Liver (tissue), 9 donors: ENCODE results near the gene FRAT1. TPM values are rescaled to one million over a fixed set of nuclear protein-coding genes. Genes with fewer than 3 reads are reported as not detected.

Experiments used
- DNase-seq: peaks from one replicate; pipeline ENCODE4 v3.0.0-alpha.2; 2017; ENCODE audit warnings: low spot score
- H3K27ac ChIP-seq, 2 donors: one replicate each; pipeline ENCODE4 v1.7.0; 2013; ENCODE audit warnings: inconsistent platforms in 2 of 2, low read length in 2 of 2, control low read depth in 1 of 2, low read depth in 1 of 2, mild to moderate bottlenecking in 1 of 2
- H3K27me3 ChIP-seq, 4 donors: one replicate each; pipeline versions ENCODE4 v1.6.1 to v1.7.0; 2013; ENCODE audit warnings: low read length in 3 of 4, inconsistent platforms in 1 of 4, mild to moderate bottlenecking in 1 of 4, moderate library complexity in 1 of 4; ENCODE audit not compliant: control insufficient read depth in 4 of 4, insufficient read depth in 4 of 4
- H3K36me3 ChIP-seq, 4 donors: one replicate each; pipeline versions ENCODE4 v1.6.1 to v1.7.0; 2013; ENCODE audit warnings: low read length in 3 of 4, mild to moderate bottlenecking in 3 of 4, low read depth in 1 of 4, moderate library complexity in 1 of 4; ENCODE audit not compliant: control insufficient read depth in 4 of 4, insufficient read depth in 3 of 4
- H3K4me1 ChIP-seq, 4 donors: one replicate each; pipeline versions ENCODE4 v1.6.1 to v1.7.0; 2013; ENCODE audit warnings: low read length in 3 of 4, mild to moderate bottlenecking in 3 of 4, moderate library complexity in 1 of 4; ENCODE audit not compliant: control insufficient read depth in 4 of 4, insufficient read depth in 4 of 4
- H3K4me3 ChIP-seq, 3 donors: one replicate each; pipeline versions ENCODE4 v1.6.1 to v1.7.0; 2013; ENCODE audit warnings: low read length in 3 of 3, control low read depth in 1 of 3, low read depth in 1 of 3, mild to moderate bottlenecking in 1 of 3
- H3K9ac ChIP-seq, 2 donors: one replicate each; pipeline ENCODE4 v1.7.0; 2013; ENCODE audit warnings: low read length in 2 of 2, mild to moderate bottlenecking in 2 of 2, moderate library complexity in 2 of 2, control low read depth in 1 of 2, low read depth in 1 of 2
- H3K9me3 ChIP-seq, 4 donors: one replicate each; pipeline versions ENCODE4 v1.6.1 to v1.7.0; 2013; ENCODE audit warnings: low read length in 3 of 4; ENCODE audit not compliant: control insufficient read depth in 4 of 4
- EGR1 ChIP-seq, 2 donors: IDR thresholded peaks; 2 replicates each; pipeline ENCODE4 v1.6.1; 2016 to 2018; ENCODE audit warnings: antibody characterized with exemption in 2 of 2, low read depth in 2 of 2
- FOXA1 ChIP-seq: IDR thresholded peaks from 2 replicates; pipeline ENCODE4 v1.6.1; 2016; ENCODE audit warnings: antibody characterized with exemption
- FOXA2 ChIP-seq: IDR thresholded peaks from 2 replicates; pipeline ENCODE4 v1.6.1; 2016; ENCODE audit warnings: antibody characterized with exemption
- GABPA ChIP-seq, 2 donors: IDR thresholded peaks in 1 of 2; conservative IDR thresholded peaks in 1 of 2; 2 replicates each; pipeline ENCODE4 v1.6.1; 2016; ENCODE audit warnings: antibody characterized with exemption in 2 of 2, mild to moderate bottlenecking in 1 of 2, moderate library complexity in 1 of 2
- HNF4A ChIP-seq, 2 donors: conservative IDR thresholded peaks; 2 replicates each; pipeline ENCODE4 v1.6.1; 2016; ENCODE audit warnings: antibody characterized with exemption in 2 of 2, mild to moderate bottlenecking in 2 of 2
- HNF4G ChIP-seq: IDR thresholded peaks from 2 replicates; pipeline ENCODE4 v1.6.1; 2016; ENCODE audit warnings: antibody characterized with exemption
- JUND ChIP-seq, 2 donors: IDR thresholded peaks; 2 replicates each; pipeline ENCODE4 v1.6.1; 2016; ENCODE audit warnings: antibody characterized with exemption in 2 of 2
- NR2F2 ChIP-seq: IDR thresholded peaks from 2 replicates; pipeline ENCODE4 v1.6.1; 2016; ENCODE audit warnings: antibody characterized with exemption
- RAD21 ChIP-seq, 2 donors: IDR thresholded peaks; 2 replicates each; pipeline ENCODE4 v1.6.1; 2016; ENCODE audit warnings: antibody characterized with exemption in 2 of 2, mild to moderate bottlenecking in 2 of 2
- RXRA ChIP-seq, 2 donors: IDR thresholded peaks; 2 replicates each; pipeline ENCODE4 v1.6.1; 2017 to 2018; ENCODE audit warnings: antibody characterized with exemption in 2 of 2, mild to moderate bottlenecking in 1 of 2
- SP1 ChIP-seq: IDR thresholded peaks from 2 replicates; pipeline ENCODE4 v1.6.1; 2018; ENCODE audit warnings: antibody characterized with exemption, mild to moderate bottlenecking
- TAF1 ChIP-seq: conservative IDR thresholded peaks from 2 replicates; pipeline ENCODE4 v1.6.1; 2016; ENCODE audit warnings: antibody characterized with exemption, mild to moderate bottlenecking
- YY1 ChIP-seq: IDR thresholded peaks from 2 replicates; pipeline ENCODE4 v1.6.1; 2016; ENCODE audit warnings: antibody characterized with exemption, mild to moderate bottlenecking
- ZBTB33 ChIP-seq: IDR thresholded peaks from 2 replicates; pipeline ENCODE4 v1.6.1; 2016; ENCODE audit warnings: antibody characterized with exemption
- WGBS: extraction: QIAGEN DNeasy Blood & Tissue Kit; methylation state at CpG from one replicate; pipeline ENCODE4 v1.1.7; 2013; 5-methylcytosine and 5-hydroxymethylcytosine counted together
- polyA plus RNA-seq, 2 donors: library from polyadenylated mRNA; stranded (reverse) in 1 of 2; unstranded in 1 of 2; fragments of 200-250 nt in 1 of 2; fragments of >200 nt in 1 of 2; fragmentation: Nextera tagmentation in 1 of 2; extraction: Ambion mirVana in 1 of 2; gene quantifications; one replicate each; pipeline versions ENCODE4 v1.2.1 to v1.2.3, GENCODE V29; 2013 to 2015
- total RNA-seq, 2 donors: library from RNA; depleted of rRNA; stranded (reverse); fragments of >200 nt; gene quantifications; one replicate each; pipeline ENCODE4 v1.2.3, GENCODE V29; 2014
- TF ChIP-seq, protein P1 (sequence below): IDR thresholded peaks from 2 replicates; pipeline ENCODE4 v1.6.1; 2016; ENCODE audit warnings: antibody characterized with exemption
- TF ChIP-seq, protein P2 (sequence below): IDR thresholded peaks from 2 replicates; pipeline ENCODE4 v1.6.1; 2016; ENCODE audit warnings: antibody characterized with exemption, mild to moderate bottlenecking
- TF ChIP-seq, protein P3 (sequence below): IDR thresholded peaks from 2 replicates; pipeline ENCODE4 v1.6.1; 2016; ENCODE audit warnings: antibody characterized with exemption
- TF ChIP-seq, protein P4 (sequence below): fragments of 150-350 bp; IDR thresholded peaks from 2 replicates; pipeline ENCODE4 v1.5.1; 2017; ENCODE audit warnings: improper control_type of control experiment, low read depth, low read length; ENCODE audit not compliant: missing input control
- donor health status: healthy.
- donor health status: healthy.
- donor health status: healthy.
- donor health status: healthy.
- donor health status: healthy.

FRAT1 gene
- total and polyA plus RNA-seq, 4 donors, result 4.3 to 7.4 (median 5.2) TPM

- no peak for TF ChIP-seq TAF1
- no peak for TF ChIP-seq EGR1 (IDR thresholded peaks at IDR 0.05; ENCODE audit: low read depth in 2 of 2)
- TF ChIP-seq RXRA (IDR thresholded peaks at IDR 0.05), result no peak
These were observed 18.1 kb downstream of the FRAT1 start (continued) for GRCh38 chr10:97336942-97337831.

DNA sequence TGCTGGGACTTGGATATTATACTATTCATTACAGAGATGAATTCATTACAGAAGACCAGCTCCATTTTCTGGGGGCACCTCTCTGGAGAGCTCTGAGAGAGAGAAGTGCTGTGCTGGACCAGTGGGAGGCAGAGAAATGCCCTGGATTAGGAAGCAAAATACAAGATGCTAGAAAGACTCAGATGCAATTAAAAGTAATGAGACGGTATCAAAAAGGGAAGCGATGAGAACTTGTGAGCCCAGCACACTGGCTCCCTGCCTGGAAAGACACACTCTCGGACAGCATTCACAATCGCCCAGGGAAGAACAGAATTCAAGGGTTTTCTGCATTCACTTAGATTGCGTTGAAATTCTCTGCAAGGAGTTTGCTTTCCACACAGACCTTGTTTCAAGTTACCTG is 19.0 kb downstream of the FRAT1 start:
- no peaks in the 10 kb centered on the region for H3K27me3 ChIP-seq
- no peaks in the 10 kb centered on the region for H3K9me3 ChIP-seq
- DNase-seq, result no peak
- 68% methylated on average over 5 of the region's 5 CpGs for WGBS
- no peak for TF ChIP-seq RXRA (IDR thresholded peaks at IDR 0.05)
- TF ChIP-seq RAD21 (IDR thresholded peaks at IDR 0.05), result no peak
- TF ChIP-seq, protein P1, sequence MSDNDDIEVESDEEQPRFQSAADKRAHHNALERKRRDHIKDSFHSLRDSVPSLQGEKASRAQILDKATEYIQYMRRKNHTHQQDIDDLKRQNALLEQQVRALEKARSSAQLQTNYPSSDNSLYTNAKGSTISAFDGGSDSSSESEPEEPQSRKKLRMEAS, result no peak
- no peak for TF ChIP-seq HNF4A (conservative IDR thresholded peaks at IDR 0.05)
- TF ChIP-seq, protein P2, sequence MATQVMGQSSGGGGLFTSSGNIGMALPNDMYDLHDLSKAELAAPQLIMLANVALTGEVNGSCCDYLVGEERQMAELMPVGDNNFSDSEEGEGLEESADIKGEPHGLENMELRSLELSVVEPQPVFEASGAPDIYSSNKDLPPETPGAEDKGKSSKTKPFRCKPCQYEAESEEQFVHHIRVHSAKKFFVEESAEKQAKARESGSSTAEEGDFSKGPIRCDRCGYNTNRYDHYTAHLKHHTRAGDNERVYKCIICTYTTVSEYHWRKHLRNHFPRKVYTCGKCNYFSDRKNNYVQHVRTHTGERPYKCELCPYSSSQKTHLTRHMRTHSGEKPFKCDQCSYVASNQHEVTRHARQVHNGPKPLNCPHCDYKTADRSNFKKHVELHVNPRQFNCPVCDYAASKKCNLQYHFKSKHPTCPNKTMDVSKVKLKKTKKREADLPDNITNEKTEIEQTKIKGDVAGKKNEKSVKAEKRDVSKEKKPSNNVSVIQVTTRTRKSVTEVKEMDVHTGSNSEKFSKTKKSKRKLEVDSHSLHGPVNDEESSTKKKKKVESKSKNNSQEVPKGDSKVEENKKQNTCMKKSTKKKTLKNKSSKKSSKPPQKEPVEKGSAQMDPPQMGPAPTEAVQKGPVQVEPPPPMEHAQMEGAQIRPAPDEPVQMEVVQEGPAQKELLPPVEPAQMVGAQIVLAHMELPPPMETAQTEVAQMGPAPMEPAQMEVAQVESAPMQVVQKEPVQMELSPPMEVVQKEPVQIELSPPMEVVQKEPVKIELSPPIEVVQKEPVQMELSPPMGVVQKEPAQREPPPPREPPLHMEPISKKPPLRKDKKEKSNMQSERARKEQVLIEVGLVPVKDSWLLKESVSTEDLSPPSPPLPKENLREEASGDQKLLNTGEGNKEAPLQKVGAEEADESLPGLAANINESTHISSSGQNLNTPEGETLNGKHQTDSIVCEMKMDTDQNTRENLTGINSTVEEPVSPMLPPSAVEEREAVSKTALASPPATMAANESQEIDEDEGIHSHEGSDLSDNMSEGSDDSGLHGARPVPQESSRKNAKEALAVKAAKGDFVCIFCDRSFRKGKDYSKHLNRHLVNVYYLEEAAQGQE, result no peak
- no peak for TF ChIP-seq NR2F2
- TF ChIP-seq ZBTB33, result no peak
- no peak for TF ChIP-seq FOXA2
- TF ChIP-seq, protein P3, sequence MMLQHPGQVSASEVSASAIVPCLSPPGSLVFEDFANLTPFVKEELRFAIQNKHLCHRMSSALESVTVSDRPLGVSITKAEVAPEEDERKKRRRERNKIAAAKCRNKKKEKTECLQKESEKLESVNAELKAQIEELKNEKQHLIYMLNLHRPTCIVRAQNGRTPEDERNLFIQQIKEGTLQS, result no peak
- no peak for TF ChIP-seq JUND (IDR thresholded peaks at IDR 0.05)
- TF ChIP-seq GABPA (IDR thresholded peaks at IDR 0.05 in 1 of 2, conservative IDR thresholded peaks at IDR 0.05 in 1 of 2), result no peak
- TF ChIP-seq SP1, result no peak
- TF ChIP-seq EGR1 (IDR thresholded peaks at IDR 0.05; ENCODE audit: low read depth in 2 of 2), result no peak
- TF ChIP-seq, protein P4, sequence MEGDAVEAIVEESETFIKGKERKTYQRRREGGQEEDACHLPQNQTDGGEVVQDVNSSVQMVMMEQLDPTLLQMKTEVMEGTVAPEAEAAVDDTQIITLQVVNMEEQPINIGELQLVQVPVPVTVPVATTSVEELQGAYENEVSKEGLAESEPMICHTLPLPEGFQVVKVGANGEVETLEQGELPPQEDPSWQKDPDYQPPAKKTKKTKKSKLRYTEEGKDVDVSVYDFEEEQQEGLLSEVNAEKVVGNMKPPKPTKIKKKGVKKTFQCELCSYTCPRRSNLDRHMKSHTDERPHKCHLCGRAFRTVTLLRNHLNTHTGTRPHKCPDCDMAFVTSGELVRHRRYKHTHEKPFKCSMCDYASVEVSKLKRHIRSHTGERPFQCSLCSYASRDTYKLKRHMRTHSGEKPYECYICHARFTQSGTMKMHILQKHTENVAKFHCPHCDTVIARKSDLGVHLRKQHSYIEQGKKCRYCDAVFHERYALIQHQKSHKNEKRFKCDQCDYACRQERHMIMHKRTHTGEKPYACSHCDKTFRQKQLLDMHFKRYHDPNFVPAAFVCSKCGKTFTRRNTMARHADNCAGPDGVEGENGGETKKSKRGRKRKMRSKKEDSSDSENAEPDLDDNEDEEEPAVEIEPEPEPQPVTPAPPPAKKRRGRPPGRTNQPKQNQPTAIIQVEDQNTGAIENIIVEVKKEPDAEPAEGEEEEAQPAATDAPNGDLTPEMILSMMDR, result no peak
- TF ChIP-seq YY1, result no peak
- TF ChIP-seq HNF4G, result no peak
- no peak for TF ChIP-seq TAF1
- TF ChIP-seq FOXA1, result no peak
- no peak overlapping the region for H3K4me3 ChIP-seq
- H3K4me1 ChIP-seq, result peaks cover 0 to 4% (median under 1%) of the 10 kb centered on the region in 4 donors
- no peaks in the 10 kb centered on the region for H3K36me3 ChIP-seq
- H3K27ac ChIP-seq, result no peak overlapping the region
- no peak overlapping the region for H3K9ac ChIP-seq
